NOMO-1 (cell line): ENCODE data around the gene DKK3.
A peak's percentile ranks its signal among the peaks of the same experiment; 100 is the strongest.

Experiments
- DNase-seq, 2 experiments: peaks; one replicate each; lab custom pipeline; 2025; ENCODE audit not compliant: unreplicated experiment in 2 of 2; lab: John Stamatoyannopoulos, UW

DKK3 gene

DNA sequence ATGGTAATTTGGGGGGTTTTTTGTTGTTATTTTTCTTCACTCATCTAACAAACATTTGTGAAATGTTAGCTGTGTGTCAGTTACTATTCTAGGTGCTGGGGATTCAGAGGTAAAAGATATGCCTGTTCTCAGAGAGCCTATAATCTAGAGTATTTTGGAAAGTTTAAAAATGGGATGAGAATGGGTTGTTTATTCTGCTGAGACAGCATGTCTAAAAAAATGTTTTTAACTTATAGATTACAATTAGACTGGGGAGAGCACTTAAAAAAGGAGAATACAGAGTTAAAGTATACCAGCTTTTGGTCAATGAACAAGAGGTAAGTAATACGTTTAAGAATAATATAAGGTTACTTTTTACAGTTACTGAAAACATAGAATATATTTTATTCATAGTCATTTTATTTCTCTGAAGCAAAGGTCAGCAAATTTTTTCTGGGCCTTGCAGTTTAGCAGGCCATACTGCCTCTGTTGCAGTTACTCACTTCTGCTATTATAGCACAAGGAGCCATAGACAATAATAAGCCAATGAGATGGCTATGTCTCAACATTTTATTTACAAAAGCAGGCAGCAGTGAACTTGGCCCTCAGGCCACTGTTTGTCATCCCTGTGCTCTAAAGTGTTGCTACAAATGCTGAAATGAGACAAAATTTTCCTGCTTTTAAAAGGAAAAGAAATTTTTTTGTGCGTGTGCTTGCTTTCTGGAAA, 60.0 kb downstream of the DKK3 start:
- DNase-seq = no peak

DNA sequence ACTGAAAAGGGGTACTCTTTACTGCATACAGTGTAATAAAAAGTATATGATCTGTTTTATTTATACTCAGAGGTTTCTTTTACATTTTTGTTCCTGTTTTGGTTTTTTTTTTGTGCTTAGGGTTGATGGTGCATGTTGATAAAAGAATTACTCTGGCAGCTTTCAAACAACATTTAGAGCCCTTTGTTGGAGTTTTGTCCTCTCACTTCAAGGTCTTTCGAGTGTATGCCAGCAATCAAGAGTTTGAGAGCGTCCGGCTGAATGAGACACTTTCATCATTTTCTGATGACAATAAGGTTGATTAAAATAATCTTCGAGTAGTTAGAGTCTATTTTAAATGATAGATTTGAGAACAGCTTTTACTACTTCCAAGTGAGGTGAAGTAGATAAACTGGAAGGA, 60.6 kb downstream of the DKK3 start:
- no peak for DNase-seq

DNA sequence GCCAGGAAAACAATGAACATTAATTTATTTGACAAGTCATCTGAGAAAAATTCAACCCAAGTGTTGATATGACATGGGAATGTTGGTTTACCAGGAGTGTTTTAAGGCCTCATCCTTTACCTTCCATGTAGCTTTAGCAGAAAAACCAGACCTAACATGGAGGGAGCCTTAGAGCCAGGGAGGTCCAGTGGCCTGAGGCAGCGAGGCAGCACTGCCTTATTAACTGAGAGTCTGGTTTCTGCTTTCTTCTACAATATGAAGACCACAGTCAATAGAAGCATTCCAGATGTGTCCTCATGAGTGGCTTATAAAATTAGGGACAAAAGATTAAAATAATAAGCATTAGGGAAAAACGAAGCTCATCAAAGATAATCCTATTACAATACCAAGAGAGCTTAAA, 61.5 kb downstream of the DKK3 start:
- no peak for DNase-seq

DNA sequence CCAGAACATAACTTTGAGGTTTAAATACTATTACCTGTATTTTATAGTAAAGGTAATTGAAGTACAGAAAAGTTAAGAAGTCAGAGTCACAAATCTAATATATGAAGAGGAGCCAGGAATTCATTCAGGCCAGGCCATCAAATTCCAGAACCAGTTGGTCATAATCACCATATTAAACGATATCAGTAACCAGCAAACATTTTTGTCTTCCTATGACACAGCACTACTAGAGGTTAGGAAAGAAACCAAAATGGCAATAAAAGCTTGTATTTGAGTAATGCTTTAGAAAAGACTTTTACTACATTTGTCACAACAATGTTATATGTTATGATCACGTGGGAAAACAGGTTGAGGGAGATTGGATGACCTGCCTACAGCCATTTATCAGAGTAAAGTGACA, 62.2 kb downstream of the DKK3 start:
- DNase-seq = no peak

DNA sequence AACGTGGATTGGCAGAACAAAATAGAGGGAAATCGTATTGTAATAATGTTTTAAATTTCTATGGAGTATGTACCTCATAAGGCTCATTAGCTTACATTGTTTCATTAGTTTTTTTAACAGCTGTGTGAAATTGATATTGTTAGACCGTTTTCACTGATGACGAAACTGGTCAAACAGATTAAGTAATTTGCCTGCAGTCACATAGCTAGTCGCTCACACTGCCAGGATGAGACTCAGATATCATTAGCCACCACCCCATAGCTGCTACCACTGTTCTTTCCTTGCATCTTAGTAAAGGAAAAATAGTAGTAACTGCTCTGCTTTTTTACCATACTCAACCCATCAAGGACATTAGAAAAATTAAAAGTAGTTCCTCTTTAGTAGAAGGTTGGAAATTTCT, 64.0 kb downstream of the DKK3 start:
- DNase-seq = no peak

DNA sequence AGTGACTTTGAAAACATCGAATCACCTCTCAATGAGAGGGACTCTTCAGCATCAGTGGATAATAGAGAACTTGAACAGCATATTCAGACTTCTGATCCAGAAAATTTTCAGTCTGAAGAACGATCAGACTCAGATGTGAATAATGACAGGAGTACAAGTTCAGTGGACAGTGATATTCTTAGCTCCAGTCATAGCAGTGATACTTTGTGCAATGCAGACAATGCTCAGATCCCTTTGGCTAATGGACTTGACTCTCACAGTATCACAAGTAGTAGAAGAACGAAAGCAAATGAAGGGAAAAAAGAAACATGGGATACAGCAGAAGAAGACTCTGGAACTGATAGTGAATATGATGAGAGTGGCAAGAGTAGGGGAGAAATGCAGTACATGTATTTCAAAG, 65.8 kb downstream of the DKK3 start:
- DNase-seq = no peak

- DNase-seq = no peak
Measured at GRCh38 chr11:11940551-11940950, 67.9 kb downstream of the DKK3 start.

- DNase-seq = no peak
Measured at GRCh38 chr11:11937957-11938356, 70.5 kb downstream of the DKK3 start.

GRCh38 chr11:11937433-11937832, 71.0 kb downstream of the DKK3 start:
- DNase-seq = no peak

- DNase-seq = no peak
Measured at GRCh38 chr11:11935536-11935935, 72.9 kb downstream of the DKK3 start.

- peak in 1 of 2 experiments; percentile 19 for DNase-seq
Measured at GRCh38 chr11:11931461-11932055, 76.9 kb downstream of the DKK3 start.

- no peak for DNase-seq
Measured at GRCh38 chr11:11929920-11930319, 78.5 kb downstream of the DKK3 start.

DNA sequence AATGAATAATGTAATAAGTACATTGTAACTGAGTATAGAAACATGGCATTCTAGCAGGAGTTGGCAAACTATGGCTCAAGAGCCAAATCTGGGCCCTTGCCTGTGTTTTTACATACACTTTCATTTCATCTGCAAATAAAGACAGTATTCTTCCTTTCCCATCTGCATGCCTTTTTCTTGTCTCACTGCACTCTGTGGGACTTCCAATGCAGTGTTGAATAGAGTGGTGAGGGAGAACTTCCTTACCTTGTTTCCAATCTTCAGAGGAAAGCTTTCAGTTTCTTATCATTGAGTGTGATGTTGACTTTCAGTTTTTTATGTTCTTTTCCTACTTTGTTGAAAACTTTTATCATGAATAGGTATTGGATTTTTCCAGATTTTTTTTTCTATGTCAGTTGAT, 84.6 kb downstream of the DKK3 start:
- DNase-seq = no peak

DNA sequence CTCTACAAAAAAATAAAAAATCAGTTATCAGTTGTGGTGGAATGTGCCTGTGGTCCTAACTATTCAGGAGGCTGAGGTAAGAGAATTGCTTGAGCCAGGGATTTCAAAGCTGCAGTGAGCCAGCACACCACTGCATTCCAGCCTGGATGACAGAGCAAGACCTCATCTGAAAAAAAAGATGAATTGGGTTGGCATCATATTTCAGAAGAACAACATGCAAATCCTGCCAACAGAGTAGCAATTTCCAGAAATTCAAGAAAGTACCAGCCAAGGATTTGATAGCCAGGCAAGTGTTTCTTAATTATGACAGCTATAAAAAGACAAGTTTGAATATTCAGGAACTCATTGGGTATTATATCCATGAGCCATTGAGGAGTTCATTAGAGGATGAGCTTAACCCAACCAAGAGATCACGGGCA, 91.4 kb downstream of the DKK3 start:
- no peak for DNase-seq

DNA sequence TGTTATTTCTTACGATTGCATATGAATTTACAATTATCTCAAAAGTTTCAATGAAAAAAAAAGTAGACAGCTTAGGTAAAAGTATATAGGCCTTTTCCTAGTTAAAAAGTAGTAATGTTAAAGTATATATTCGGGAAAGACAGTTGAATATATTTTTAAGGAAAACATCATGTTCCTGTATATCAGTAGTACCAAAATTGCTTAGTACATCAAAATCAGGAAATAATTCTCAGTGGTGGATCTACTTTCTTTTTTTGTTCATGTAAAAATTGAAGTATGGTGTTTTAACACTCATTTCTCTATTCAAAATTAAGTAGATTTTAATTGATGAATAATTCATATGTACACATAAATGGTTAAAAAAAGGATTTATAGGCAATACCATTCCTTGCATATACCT, 92.8 kb downstream of the DKK3 start:
- no peak for DNase-seq

DNA sequence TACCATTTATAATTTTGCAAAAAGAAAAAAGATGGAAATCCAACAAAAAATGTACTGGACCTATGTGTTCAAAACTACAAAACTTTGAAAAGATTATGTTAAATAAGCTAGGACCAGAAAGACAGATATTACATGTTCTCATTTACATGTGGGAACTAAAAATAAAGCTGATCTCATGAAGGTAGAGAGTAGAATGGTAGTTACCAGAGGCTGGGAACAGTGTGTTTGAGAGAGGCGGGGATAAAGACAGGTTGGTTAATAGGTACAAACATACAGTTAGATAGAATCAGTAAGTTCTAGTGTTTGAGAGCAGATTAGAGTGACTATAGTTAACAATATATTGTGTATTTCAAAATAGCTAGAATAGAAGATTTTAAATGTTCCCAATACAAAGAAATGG, 95.0 kb downstream of the DKK3 start:
- DNase-seq = no peak
